Amygdala (tissue), 56 donors: ENCODE data around the gene DHRS7B.
"Not testable (repeated sequence)": the region's sequence is repeated elsewhere in the genome, so short reads cannot be mapped to it uniquely, and the experiment has no call there.

Experiments
- DNase-seq, 56 donors: peaks; one replicate each; lab custom pipeline; 2025; lab: John Stamatoyannopoulos, UW

DHRS7B gene

GRCh38 chr17:21201874-21202273 is 75.1 kb downstream of the DHRS7B start:
- DNase-seq, result no peak

GRCh38 chr17:21202512-21202911 is 75.7 kb downstream of the DHRS7B start:
- DNase-seq, result no peak

GRCh38 chr17:21204935-21205334 is 78.2 kb downstream of the DHRS7B start:
- no peak for DNase-seq

GRCh38 chr17:21208352-21208751 is 81.6 kb downstream of the DHRS7B start:
- DNase-seq, result no peak

GRCh38 chr17:21209511-21210175 is 82.9 kb downstream of the DHRS7B start:
- no peak for DNase-seq

GRCh38 chr17:21210411-21211076 is 83.8 kb downstream of the DHRS7B start:
- DNase-seq, result no peak

- DNase-seq, result no peak
Observed at GRCh38 chr17:21211825-21212479, 85.2 kb downstream of the DHRS7B start.

- peak in 1 of 56 donors; percentile 11 for DNase-seq
Observed at GRCh38 chr17:21212826-21213637, 86.3 kb downstream of the DHRS7B start.

GRCh38 chr17:21213638-21214014 is 86.9 kb downstream of the DHRS7B start:
- DNase-seq, result peak in 5 of 56 donors; percentile 12 to 56 (median 42)

GRCh38 chr17:21214015-21214776 is 87.4 kb downstream of the DHRS7B start, which contains the start of gene TMEM11:
TMEM11 (minus strand) TSS chr17:21214161; CDS start chr17:21214152, 9 bp downstream.
- DNase-seq, result peak; percentile 52 to 97 (median 93)

GRCh38 chr17:21214777-21215541 is 88.2 kb downstream of the DHRS7B start:
- peak in 3 of 56 donors; percentile 43 to 49 (median 45) for DNase-seq

- no peak for DNase-seq
Observed at GRCh38 chr17:21215935-21216334, 89.2 kb downstream of the DHRS7B start.

- DNase-seq, result no peak
Observed at GRCh38 chr17:21217346-21217745, 90.6 kb downstream of the DHRS7B start.

GRCh38 chr17:21218101-21218500 is 91.3 kb downstream of the DHRS7B start:
- DNase-seq, result no peak

GRCh38 chr17:21218831-21219380 is 92.1 kb downstream of the DHRS7B start:
- no peak for DNase-seq

GRCh38 chr17:21223086-21223485 is 96.3 kb downstream of the DHRS7B start:
- DNase-seq, result no peak

- DNase-seq, result not testable (repeated sequence)
Observed at GRCh38 chr17:21227277-21227676, 100.5 kb downstream of the DHRS7B start.

GRCh38 chr17:21228111-21228510 is 101.3 kb downstream of the DHRS7B start:
- no peak for DNase-seq

- DNase-seq, result no peak
Observed at GRCh38 chr17:21228845-21229244, 102.1 kb downstream of the DHRS7B start.
